ENCODE data around the gene CEP170. TPM values are rescaled to one million over a fixed set of nuclear protein-coding genes. Genes with fewer than 3 reads are reported as not detected.

CEP170 gene
- total RNA-seq, 1 donor from 2014 or later = 164 TPM

GRCh38 chr1:243270097-243270864, 15.2 kb upstream of the CEP170 start:
- peak overlapping the region; percentile 58 for H3K4me2 ChIP-seq (ENCODE audit: low read length)
- H3K9ac ChIP-seq (ENCODE audit: low read length) = peak overlapping the region; percentile 76
- Mint-ChIP-seq H3K27me3 (ENCODE audit: low read depth, unreplicated experiment) (no peaks in the 10 kb centered on the region), H3K9me3 (ENCODE audit: unreplicated experiment) (no peaks in the 10 kb centered on the region), H3K4me3 (ENCODE audit: unreplicated experiment) (no peak overlapping the region), H3K27ac (ENCODE audit: unreplicated experiment) (peak overlapping the region; percentile 80), H3K4me1 (ENCODE audit: low read depth, unreplicated experiment) (peaks cover 47% of the 10 kb centered on the region), H3K36me3 (ENCODE audit: low read depth, unreplicated experiment) (peaks cover 12% of the 10 kb centered on the region)
- TF ChIP-seq EZH2 (IDR thresholded peaks at IDR 0.05; ENCODE audit: insufficient read depth, low read length) = no peak
- no peak for TF ChIP-seq CTCF (IDR thresholded peaks at IDR 0.05; ENCODE audit: insufficient read depth, low read depth, low read length)
- no peaks in the 10 kb centered on the region for H3K9me3 ChIP-seq (ENCODE audit: insufficient read depth, low read depth, low read length)
- H3K4me3 ChIP-seq (ENCODE audit: insufficient read depth, low read depth, low read length) = no peak overlapping the region
- FAIRE-seq (no peak), DNase-seq (ENCODE audit: low read depth) (no peak)
- H4K20me1 ChIP-seq (ENCODE audit: insufficient read depth, low read length) = no peaks in the 10 kb centered on the region
- H2AFZ ChIP-seq (ENCODE audit: low read depth, low read length) = no peak overlapping the region
- H3K27ac ChIP-seq (ENCODE audit: low read depth, low read length) = peak overlapping the region; percentile 91
- peaks cover 48% of the 10 kb centered on the region for H3K79me2 ChIP-seq (ENCODE audit: insufficient read depth, low read length)
- H3K36me3 ChIP-seq (ENCODE audit: insufficient read depth, low read length) = peaks cover 9% of the 10 kb centered on the region
- peaks cover 58% of the 10 kb centered on the region for H3K4me1 ChIP-seq (ENCODE audit: insufficient read depth, low read length)
- no peaks in the 10 kb centered on the region for H3K27me3 ChIP-seq (ENCODE audit: insufficient read depth, low read length)

GRCh38 chr1:243269461-243269801, 14.3 kb upstream of the CEP170 start:
- peaks cover 65% of the 10 kb centered on the region for H3K4me1 ChIP-seq (ENCODE audit: insufficient read depth, low read length)
- no peak overlapping the region for H3K4me3 ChIP-seq (ENCODE audit: insufficient read depth, low read depth, low read length)
- Mint-ChIP-seq H3K4me3 (ENCODE audit: unreplicated experiment) (no peak overlapping the region), H3K4me1 (ENCODE audit: low read depth, unreplicated experiment) (peaks cover 47% of the 10 kb centered on the region), H3K27me3 (ENCODE audit: low read depth, unreplicated experiment) (no peaks in the 10 kb centered on the region), H3K9me3 (ENCODE audit: unreplicated experiment) (no peaks in the 10 kb centered on the region), H3K36me3 (ENCODE audit: low read depth, unreplicated experiment) (peaks cover 7% of the 10 kb centered on the region), H3K27ac (ENCODE audit: unreplicated experiment) (peak overlapping the region; percentile 75)
- H4K20me1 ChIP-seq (ENCODE audit: insufficient read depth, low read length) = no peaks in the 10 kb centered on the region
- FAIRE-seq (no peak), DNase-seq (ENCODE audit: low read depth) (no peak)
- H2AFZ ChIP-seq (ENCODE audit: low read depth, low read length) = no peak overlapping the region
- peaks cover 47% of the 10 kb centered on the region for H3K79me2 ChIP-seq (ENCODE audit: insufficient read depth, low read length)
- no peaks in the 10 kb centered on the region for H3K27me3 ChIP-seq (ENCODE audit: insufficient read depth, low read length)
- H3K9me3 ChIP-seq (ENCODE audit: insufficient read depth, low read depth, low read length) = no peaks in the 10 kb centered on the region
- peak overlapping the region; percentile 91 for H3K27ac ChIP-seq (ENCODE audit: low read depth, low read length)
- H3K9ac ChIP-seq (ENCODE audit: low read length) = peak overlapping the region; percentile 76
- peak overlapping the region; percentile 58 for H3K4me2 ChIP-seq (ENCODE audit: low read length)
- TF ChIP-seq EZH2 (IDR thresholded peaks at IDR 0.05; ENCODE audit: insufficient read depth, low read length) = no peak
- no peak for TF ChIP-seq CTCF (IDR thresholded peaks at IDR 0.05; ENCODE audit: insufficient read depth, low read depth, low read length)
- H3K36me3 ChIP-seq (ENCODE audit: insufficient read depth, low read length) = peaks cover under 1% of the 10 kb centered on the region

Data from astrocyte (in vitro differentiated cells and primary cell).